Epidermal melanocyte (primary cell): ENCODE measurements around the gene CCND1.

Source experiments
- DNase-seq: peaks from one replicate; pipeline ENCODE4 v3.0.0; 2011; ENCODE audit warnings: low spot score; ENCODE audit not compliant: insufficient read length

CCND1 gene

GRCh38 chr11:69640260-69640994, 529 bp upstream of the CCND1 start:
- no peak for DNase-seq

GRCh38 chr11:69641681-69642548, 959 bp downstream of the CCND1 start:
- no peak for DNase-seq

GRCh38 chr11:69642549-69642912, 1.6 kb downstream of the CCND1 start:
- DNase-seq: peak; percentile 17

- DNase-seq: peak; percentile 71
Measured at GRCh38 chr11:69642913-69643632, 2.1 kb downstream of the CCND1 start.

GRCh38 chr11:69643646-69644045, 2.7 kb downstream of the CCND1 start:
- no peak for DNase-seq

GRCh38 chr11:69644071-69644961, 3.4 kb downstream of the CCND1 start:
- DNase-seq: peak; percentile 75

GRCh38 chr11:69644962-69645675, 4.2 kb downstream of the CCND1 start:
- DNase-seq: peak; percentile 14

GRCh38 chr11:69645801-69646492, 5.0 kb downstream of the CCND1 start:
- DNase-seq: no peak

- no peak for DNase-seq
Measured at GRCh38 chr11:69646493-69647389, 5.8 kb downstream of the CCND1 start.

- no peak for DNase-seq
Measured at GRCh38 chr11:69647390-69647748, 6.4 kb downstream of the CCND1 start.

- no peak for DNase-seq
Measured at GRCh38 chr11:69647761-69648497, 7.0 kb downstream of the CCND1 start.

- DNase-seq: no peak
Measured at GRCh38 chr11:69648679-69649575, 8.0 kb downstream of the CCND1 start.

GRCh38 chr11:69649576-69649900, 8.6 kb downstream of the CCND1 start:
- no peak for DNase-seq

- no peak for DNase-seq
Measured at GRCh38 chr11:69650081-69650831, 9.3 kb downstream of the CCND1 start.

GRCh38 chr11:69650832-69651344, 9.9 kb downstream of the CCND1 start:
- no peak for DNase-seq
